ENCODE measurements around the gene TBCD.
A peak's percentile ranks its signal among the peaks of the same experiment; 100 is the strongest.
"Not testable (repeated sequence)": the region's sequence is repeated elsewhere in the genome, so short reads cannot be mapped to it uniquely, and the experiment has no call there.

The TBCD gene

DNA sequence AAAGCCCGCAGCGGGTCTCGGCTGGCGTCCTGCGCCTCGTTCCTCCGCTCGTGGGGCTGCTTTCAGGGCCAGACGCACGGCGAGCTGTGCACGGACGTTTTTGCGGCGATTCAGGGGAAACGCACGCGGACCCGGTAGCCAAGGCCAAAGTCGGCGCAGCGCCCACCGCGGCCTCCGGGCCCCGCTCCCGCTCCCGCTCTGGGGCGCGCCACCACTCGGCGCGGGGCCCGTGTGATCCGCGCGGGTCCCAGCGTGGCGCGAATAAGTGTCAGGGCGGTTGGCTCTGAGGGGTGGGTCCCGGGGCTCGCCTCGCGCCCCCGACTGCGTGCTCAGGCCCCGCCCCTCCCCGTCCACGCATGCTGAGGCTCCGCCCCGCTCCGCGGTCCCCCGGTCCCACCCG lies 694 bp upstream of the TBCD start:
- H3K4me1 ChIP-seq (ENCODE audit: control insufficient read depth, insufficient read depth, low read length) = peaks cover 16% of the 10 kb centered on the region
- no peaks in the 10 kb centered on the region for H3K36me3 ChIP-seq (ENCODE audit: control insufficient read depth, insufficient read depth, low read length, severe bottlenecking)
- H3K9ac ChIP-seq (ENCODE audit: low read length) = peak overlapping the region; percentile 62
- H3K4me3 ChIP-seq (ENCODE audit: low read length) = peak overlapping the region; percentile 78
- no peak for DNase-seq (ENCODE audit: low read depth)
- H3K9me3 ChIP-seq (ENCODE audit: control insufficient read depth, low read length) = peaks cover 6% of the 10 kb centered on the region
- no peaks in the 10 kb centered on the region for H3K27me3 ChIP-seq (replicated peaks; ENCODE audit: control insufficient read depth, insufficient read depth, low read length)

DNA sequence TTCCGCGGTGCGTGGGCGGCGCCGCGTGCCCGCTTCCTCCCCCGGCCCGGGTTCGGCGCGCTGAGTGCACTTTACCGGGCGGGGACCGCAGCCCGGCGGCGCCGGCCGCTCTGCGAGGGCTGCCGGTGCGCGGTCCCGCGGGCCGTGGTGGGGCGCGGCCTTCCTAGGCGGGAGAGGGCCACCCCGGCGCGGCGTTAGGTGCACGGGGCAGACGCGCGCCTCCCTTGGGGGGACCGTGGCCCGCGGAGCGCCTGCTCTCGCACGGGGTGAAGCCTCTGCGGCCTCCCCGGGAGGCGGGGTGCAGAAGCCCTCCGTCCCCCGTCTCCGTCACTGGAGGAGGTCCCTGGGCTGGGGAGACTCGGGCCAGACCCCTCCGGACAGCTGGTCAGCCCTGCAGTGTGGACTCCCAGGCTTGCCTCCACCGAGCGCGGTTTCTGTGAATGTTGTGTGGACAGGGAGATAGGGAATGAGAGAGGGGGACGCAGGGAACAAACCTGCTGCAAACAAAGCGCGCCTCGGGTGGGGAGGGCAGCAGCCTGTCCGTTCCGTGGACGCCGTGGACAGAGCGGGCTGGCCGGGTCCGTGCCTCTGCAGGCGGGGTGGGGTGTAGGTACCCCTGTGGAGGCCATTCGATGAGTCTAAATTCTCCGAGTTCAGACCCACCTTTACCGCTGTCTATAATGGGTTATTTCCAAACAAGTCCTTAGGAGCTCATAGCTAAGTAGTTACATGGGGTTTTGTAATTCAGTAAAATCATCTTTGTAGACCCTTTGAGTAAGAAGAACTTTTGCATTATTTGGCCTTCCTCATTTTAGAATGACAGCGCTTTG lies 721 bp downstream of the TBCD start:
- no peaks in the 10 kb centered on the region for H3K36me3 ChIP-seq (ENCODE audit: control insufficient read depth, insufficient read depth, low read length, severe bottlenecking)
- peak overlapping the region; percentile 91 for H3K4me3 ChIP-seq (ENCODE audit: low read length)
- H3K9ac ChIP-seq (ENCODE audit: low read length) = peak overlapping the region; percentile 87
- DNase-seq (ENCODE audit: low read depth) = no peak
- no peaks in the 10 kb centered on the region for H3K27me3 ChIP-seq (replicated peaks; ENCODE audit: control insufficient read depth, insufficient read depth, low read length)
- H3K9me3 ChIP-seq (ENCODE audit: control insufficient read depth, low read length) = no peaks in the 10 kb centered on the region
- peaks cover 16% of the 10 kb centered on the region for H3K4me1 ChIP-seq (ENCODE audit: control insufficient read depth, insufficient read depth, low read length)

DNA sequence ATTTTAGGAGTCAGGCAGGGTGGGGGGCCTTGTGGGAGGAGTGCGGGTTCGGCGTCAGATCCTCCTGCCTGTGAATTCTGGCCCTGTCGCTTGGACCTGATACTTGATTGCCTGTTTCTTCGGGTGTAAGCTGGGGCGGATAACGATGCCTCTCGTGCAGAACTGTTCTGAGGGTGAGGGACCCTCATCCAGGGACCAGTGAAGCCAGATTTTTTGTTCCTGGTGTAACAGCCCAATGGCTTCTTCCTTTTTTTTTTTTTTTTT lies 1.3 kb downstream of the TBCD start:
- no peak for DNase-seq (ENCODE audit: low read depth)
- H3K27me3 ChIP-seq (replicated peaks; ENCODE audit: control insufficient read depth, insufficient read depth, low read length) = no peaks in the 10 kb centered on the region
- H3K36me3 ChIP-seq (ENCODE audit: control insufficient read depth, insufficient read depth, low read length, severe bottlenecking) = no peaks in the 10 kb centered on the region
- no peaks in the 10 kb centered on the region for H3K9me3 ChIP-seq (ENCODE audit: control insufficient read depth, low read length)
- peak overlapping the region; percentile 91 for H3K4me3 ChIP-seq (ENCODE audit: low read length)
- peak overlapping the region; percentile 87 for H3K9ac ChIP-seq (ENCODE audit: low read length)
- peaks cover 16% of the 10 kb centered on the region for H3K4me1 ChIP-seq (ENCODE audit: control insufficient read depth, insufficient read depth, low read length)

DNA sequence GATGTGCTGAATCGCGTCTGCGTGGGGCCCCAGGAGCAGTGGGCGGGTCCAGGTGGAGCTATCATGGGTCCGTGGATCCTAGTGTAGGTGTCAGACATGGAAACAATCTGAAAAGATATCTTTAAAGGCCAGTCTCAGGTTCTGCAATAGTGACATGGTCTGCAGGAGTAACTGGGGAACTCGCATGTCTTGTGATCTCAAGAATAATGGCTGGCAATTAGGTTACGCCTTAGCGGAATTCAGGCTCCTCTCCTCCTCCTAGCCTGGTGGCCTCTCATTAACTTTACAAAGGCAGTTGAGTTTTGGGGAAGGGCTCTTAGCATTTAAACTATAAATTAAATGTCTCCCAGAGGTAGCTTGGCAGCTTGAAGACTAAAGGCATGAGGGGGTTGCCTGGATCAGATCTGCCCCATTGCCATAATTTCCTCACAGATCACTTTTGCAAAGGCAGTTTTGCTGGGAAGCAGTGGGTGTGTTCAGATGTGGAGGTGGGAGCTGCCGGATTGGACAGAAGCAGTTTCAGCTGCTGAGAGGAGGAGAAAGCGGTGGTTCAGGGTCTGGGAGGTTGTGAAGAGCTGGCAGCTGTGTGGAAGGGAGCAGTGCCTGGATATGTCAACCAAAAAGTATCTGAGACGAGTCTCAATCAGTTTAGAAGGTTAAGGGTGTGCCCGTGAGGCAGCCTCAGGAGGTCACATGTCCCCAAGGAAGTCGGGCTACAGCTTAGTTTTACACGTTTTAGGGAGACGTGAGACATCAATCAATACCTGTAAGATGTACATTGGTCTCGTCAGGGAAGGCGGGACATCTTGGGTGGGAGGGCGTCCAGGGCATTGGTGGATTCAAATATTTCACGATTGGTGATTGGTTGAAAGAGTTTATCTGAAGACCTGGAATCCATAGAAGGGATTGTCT lies 2.7 kb downstream of the TBCD start:
- DNase-seq (ENCODE audit: low read depth) = no peak
- Histone ChIP-seq H3K9me3 (ENCODE audit: control insufficient read depth, low read length) (no peaks in the 10 kb centered on the region), H3K27me3 (replicated peaks; ENCODE audit: control insufficient read depth, insufficient read depth, low read length) (no peaks in the 10 kb centered on the region), H3K36me3 (ENCODE audit: control insufficient read depth, insufficient read depth, low read length, severe bottlenecking) (no peaks in the 10 kb centered on the region), H3K4me1 (ENCODE audit: control insufficient read depth, insufficient read depth, low read length) (peaks cover 16% of the 10 kb centered on the region), H3K9ac (ENCODE audit: low read length) (no peak overlapping the region), H3K4me3 (ENCODE audit: low read length) (no peak overlapping the region)

DNA sequence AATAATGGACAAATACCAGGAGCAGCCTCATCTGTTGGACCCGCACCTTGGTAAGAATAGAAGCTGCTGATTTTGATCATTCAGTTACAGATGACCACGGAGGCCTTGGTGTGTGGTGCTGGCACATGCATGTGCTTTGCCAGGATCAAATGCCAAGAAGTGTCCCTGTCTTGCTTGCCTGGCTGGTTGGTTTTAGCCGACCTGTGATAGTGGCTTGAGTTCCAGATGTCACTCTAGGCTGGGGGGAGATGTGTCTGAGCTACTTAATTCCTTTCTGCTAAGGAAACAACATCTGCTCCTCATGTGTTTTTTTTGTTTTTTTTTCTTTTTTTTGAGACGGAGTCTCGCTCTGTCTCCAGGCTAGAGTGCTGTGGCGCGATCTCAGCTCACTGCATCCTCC lies 4.3 kb downstream of the TBCD start:
- DNase-seq (ENCODE audit: low read depth) = no peak
- Histone ChIP-seq H3K9me3 (ENCODE audit: control insufficient read depth, low read length) (no peaks in the 10 kb centered on the region), H3K4me1 (ENCODE audit: control insufficient read depth, insufficient read depth, low read length) (peaks cover 16% of the 10 kb centered on the region), H3K36me3 (ENCODE audit: control insufficient read depth, insufficient read depth, low read length, severe bottlenecking) (no peaks in the 10 kb centered on the region), H3K27me3 (replicated peaks; ENCODE audit: control insufficient read depth, insufficient read depth, low read length) (no peaks in the 10 kb centered on the region), H3K9ac (ENCODE audit: low read length) (no peak overlapping the region), H3K4me3 (ENCODE audit: low read length) (no peak overlapping the region)

DNA sequence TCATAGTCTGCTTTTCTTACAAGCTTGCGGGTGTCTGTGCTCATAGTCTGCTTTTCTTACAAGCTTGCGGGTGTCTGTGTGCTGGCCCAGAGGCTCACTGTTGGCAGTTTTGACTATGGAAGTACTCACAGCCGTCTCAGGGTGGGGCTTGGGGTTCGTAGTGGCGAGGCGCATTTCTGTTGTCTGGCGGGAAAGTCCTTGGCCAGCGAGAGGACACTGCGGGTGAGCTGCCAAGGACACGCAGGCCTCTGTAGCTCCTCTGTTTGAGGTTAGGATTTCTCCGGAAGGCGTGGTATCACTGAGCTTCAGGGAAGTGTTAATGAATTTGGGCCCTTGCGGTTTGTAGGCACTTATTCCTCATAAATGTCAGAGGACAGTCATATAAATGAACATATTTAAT lies 13.5 kb downstream of the TBCD start:
- no peaks in the 10 kb centered on the region for H3K27me3 ChIP-seq (replicated peaks; ENCODE audit: control insufficient read depth, insufficient read depth, low read length)
- peaks cover 33% of the 10 kb centered on the region for H3K36me3 ChIP-seq (ENCODE audit: control insufficient read depth, insufficient read depth, low read length, severe bottlenecking)
- H3K9ac ChIP-seq (ENCODE audit: low read length) = no peak overlapping the region
- no peak overlapping the region for H3K4me3 ChIP-seq (ENCODE audit: low read length)
- no peaks in the 10 kb centered on the region for H3K9me3 ChIP-seq (ENCODE audit: control insufficient read depth, low read length)
- no peak for DNase-seq (ENCODE audit: low read depth)
- no peaks in the 10 kb centered on the region for H3K4me1 ChIP-seq (ENCODE audit: control insufficient read depth, insufficient read depth, low read length)

DNA sequence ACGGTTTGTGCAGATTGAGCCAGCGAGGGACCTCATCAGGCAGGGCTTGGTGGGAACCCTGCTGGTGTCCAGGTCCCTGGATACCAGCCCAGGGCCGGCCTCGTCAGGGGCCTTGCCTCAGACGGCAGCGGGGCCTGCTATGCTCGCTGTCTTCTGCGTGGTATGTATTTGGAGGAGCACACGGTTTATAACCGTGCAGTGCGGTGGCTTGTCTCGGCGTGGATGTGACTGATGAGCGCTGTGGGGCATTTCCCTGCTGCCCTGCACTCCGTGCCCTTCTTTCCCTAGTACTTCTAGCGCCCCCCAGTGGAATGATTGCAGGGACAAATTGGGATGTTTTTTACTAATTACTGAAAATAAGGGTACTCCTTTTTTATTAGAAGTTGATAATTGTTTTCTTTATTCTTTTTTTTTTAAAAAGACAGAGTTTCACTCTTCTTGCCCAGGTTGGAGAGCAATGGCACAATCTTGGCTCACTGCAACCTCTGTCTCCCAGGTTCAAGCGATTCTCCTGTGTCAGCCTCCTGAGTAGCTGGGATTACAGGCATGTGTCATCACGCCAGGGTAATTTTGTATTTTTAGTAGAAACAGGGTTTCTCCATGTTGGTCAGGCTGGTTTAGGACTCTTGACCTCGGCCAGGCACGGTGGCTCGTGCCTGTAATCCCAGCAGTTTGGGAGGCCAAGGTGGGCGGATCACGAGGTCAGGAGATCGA lies 15.3 kb downstream of the TBCD start:
- H3K4me1 ChIP-seq (ENCODE audit: control insufficient read depth, insufficient read depth, low read length) = peaks cover 5% of the 10 kb centered on the region
- H3K36me3 ChIP-seq (ENCODE audit: control insufficient read depth, insufficient read depth, low read length, severe bottlenecking) = peaks cover 33% of the 10 kb centered on the region
- DNase-seq (ENCODE audit: low read depth) = peak; percentile 52

GRCh38 chr17:82769041-82769440 lies 17.2 kb downstream of the TBCD start:
- Histone ChIP-seq H3K9ac (ENCODE audit: low read length) (no peak overlapping the region), H3K4me1 (ENCODE audit: control insufficient read depth, insufficient read depth, low read length) (peaks cover 6% of the 10 kb centered on the region), H3K27me3 (replicated peaks; ENCODE audit: control insufficient read depth, insufficient read depth, low read length) (no peaks in the 10 kb centered on the region), H3K36me3 (ENCODE audit: control insufficient read depth, insufficient read depth, low read length, severe bottlenecking) (peaks cover 27% of the 10 kb centered on the region), H3K4me3 (ENCODE audit: low read length) (no peak overlapping the region), H3K9me3 (ENCODE audit: control insufficient read depth, low read length) (no peaks in the 10 kb centered on the region)
- no peak for DNase-seq (ENCODE audit: low read depth)

More for the DNA sequence above, 15.3 kb downstream of the TBCD start:
- H3K9me3 ChIP-seq (ENCODE audit: control insufficient read depth, low read length) = no peaks in the 10 kb centered on the region
- H3K9ac ChIP-seq (ENCODE audit: low read length) = no peak overlapping the region
- H3K4me3 ChIP-seq (ENCODE audit: low read length) = no peak overlapping the region
- no peaks in the 10 kb centered on the region for H3K27me3 ChIP-seq (replicated peaks; ENCODE audit: control insufficient read depth, insufficient read depth, low read length)

DNA sequence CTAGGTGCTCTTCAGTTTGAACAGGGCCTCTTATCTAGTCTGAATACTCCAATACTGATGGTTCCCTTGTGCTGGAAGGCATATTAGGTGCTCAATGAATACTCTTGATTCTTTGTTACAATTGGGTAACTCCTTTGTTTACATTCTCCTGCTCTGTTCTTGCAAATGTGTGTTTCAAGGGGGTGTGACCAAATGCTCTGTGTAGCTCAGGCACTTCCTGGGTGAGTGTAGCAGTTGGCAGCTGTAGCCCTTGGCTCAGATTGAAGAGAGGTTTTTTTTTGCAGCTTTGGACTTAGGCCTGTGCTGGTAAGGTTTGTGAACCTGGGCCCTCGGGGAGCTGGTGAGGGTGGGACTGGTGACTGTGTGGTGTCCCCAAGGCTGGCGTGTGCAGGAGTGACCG lies 20.2 kb downstream of the TBCD start:
- H3K36me3 ChIP-seq (ENCODE audit: control insufficient read depth, insufficient read depth, low read length, severe bottlenecking) = peaks cover 21% of the 10 kb centered on the region
- DNase-seq (ENCODE audit: low read depth) = peak; percentile 59

DNA sequence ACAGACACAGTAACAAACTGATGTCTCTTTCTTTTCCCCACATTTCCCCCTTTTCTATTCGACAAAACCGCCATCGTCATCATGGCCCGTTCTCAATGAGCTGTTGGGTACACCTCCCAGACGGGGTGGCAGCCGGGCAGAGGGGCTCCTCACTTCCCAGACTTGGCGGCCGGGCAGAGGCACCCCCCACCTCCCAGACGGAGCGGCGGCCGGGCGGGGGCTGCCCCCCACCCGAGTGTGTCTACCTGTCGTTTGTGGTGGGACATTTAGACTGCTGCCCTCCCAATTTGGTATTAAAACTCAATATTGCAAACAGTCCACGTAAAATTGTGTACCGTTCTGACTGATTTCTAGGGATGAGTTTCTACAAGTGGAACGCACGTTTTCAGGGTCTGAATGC lies 22.6 kb downstream of the TBCD start:
- H3K9me3 ChIP-seq (ENCODE audit: control insufficient read depth, low read length); H3K9ac ChIP-seq (ENCODE audit: low read length); DNase-seq (ENCODE audit: low read depth); H3K4me1 ChIP-seq (ENCODE audit: control insufficient read depth, insufficient read depth, low read length); H3K36me3 ChIP-seq (ENCODE audit: control insufficient read depth, insufficient read depth, low read length, severe bottlenecking); H3K27me3 ChIP-seq (replicated peaks; ENCODE audit: control insufficient read depth, insufficient read depth, low read length): not testable (repeated sequence)
- peak overlapping the region; percentile 75 for H3K4me3 ChIP-seq (ENCODE audit: low read length)

More for the DNA sequence above, 20.2 kb downstream of the TBCD start:
- no peaks in the 10 kb centered on the region for H3K27me3 ChIP-seq (replicated peaks; ENCODE audit: control insufficient read depth, insufficient read depth, low read length)
- no peaks in the 10 kb centered on the region for H3K9me3 ChIP-seq (ENCODE audit: control insufficient read depth, low read length)
- H3K4me3 ChIP-seq (ENCODE audit: low read length) = no peak overlapping the region
- H3K9ac ChIP-seq (ENCODE audit: low read length) = no peak overlapping the region
- H3K4me1 ChIP-seq (ENCODE audit: control insufficient read depth, insufficient read depth, low read length) = peaks cover 6% of the 10 kb centered on the region

Measured in adipocyte (in vitro differentiated cells).